Pons (tissue), 1 donor: ENCODE measurements around the gene ANTXRL.
"Not testable (repeated sequence)": the region's sequence is repeated elsewhere in the genome, so short reads cannot be mapped to it uniquely, and the experiment has no call there.

ENCODE experiments used
- DNase-seq: peaks from one replicate; pipeline ENCODE4 v3.0.0-alpha.2; 2016; ENCODE audit warnings: low spot score

Gene ANTXRL

DNA sequence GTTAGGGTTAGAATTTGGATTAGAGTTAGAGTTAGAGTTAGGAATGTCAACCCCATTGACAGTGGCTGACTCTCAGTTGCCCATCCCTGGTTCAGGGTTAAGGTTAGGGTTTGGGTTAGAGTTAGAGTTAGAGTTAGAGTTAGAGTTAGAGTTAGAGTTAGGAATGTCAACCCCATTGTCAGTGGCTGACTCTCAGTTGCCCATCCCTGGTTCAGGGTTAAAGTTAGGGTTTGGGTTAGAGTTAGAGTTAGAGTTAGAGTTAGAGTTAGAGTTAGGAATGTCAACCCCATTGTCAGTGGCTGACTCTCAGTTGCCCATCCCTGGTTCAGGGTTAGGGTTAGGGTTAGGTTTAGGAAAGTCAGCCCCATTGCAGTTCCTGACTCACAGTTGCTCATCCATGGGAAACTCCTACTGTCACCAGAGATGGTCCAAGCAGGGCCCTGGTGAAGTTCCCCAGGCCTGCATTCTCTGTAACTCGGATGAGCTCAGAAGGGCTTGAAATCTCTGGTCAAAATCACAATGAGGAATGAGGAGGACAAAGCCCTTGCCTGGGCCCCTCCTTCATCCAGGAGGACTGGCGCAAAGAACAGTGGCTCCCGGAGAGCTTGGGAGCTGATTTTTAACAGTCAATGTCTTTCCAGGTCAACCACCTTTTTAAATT lies 8.7 kb downstream of the ANTXRL start:
- not testable (repeated sequence) for DNase-seq

DNA sequence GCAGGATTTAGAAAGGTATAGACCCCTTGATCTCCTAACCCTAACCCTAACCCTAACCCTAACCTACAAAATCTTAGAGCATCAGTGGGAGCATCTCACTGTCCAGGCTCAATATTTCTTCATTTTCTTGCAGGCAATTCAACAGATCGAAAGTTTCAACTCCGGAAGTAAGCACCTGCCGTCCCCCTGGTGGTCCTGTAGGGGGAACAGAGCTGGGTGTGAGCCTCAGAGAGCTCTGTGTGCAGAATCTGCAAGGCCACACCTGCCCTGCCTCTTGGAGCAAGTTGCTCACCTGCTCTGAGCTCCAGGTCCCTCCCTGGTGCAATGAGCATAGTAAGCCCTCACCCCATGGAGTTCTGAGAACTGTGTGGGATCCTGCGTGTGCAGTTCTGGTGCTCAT lies 9.3 kb downstream of the ANTXRL start:
- not testable (repeated sequence) for DNase-seq

GRCh38 chr10:46296641-46297141 lies 9.9 kb downstream of the ANTXRL start:
- no peak for DNase-seq

GRCh38 chr10:46297406-46298204 lies 10.8 kb downstream of the ANTXRL start:
- DNase-seq: no peak

GRCh38 chr10:46298477-46299285 lies 11.9 kb downstream of the ANTXRL start:
- DNase-seq: no peak

DNA sequence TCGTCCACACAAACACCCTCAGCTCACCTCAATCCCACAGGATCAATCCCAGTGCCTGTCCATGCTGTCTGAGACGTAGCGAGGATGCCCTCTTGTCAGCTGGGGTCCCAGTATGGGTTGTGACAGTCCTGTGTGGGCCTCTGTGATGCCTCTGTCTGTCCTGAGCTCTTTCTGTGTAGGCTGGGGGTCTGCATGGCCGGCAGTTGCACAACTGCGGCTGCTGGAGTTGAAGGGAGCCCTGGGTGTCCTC lies 12.4 kb downstream of the ANTXRL start:
- DNase-seq: no peak

DNA sequence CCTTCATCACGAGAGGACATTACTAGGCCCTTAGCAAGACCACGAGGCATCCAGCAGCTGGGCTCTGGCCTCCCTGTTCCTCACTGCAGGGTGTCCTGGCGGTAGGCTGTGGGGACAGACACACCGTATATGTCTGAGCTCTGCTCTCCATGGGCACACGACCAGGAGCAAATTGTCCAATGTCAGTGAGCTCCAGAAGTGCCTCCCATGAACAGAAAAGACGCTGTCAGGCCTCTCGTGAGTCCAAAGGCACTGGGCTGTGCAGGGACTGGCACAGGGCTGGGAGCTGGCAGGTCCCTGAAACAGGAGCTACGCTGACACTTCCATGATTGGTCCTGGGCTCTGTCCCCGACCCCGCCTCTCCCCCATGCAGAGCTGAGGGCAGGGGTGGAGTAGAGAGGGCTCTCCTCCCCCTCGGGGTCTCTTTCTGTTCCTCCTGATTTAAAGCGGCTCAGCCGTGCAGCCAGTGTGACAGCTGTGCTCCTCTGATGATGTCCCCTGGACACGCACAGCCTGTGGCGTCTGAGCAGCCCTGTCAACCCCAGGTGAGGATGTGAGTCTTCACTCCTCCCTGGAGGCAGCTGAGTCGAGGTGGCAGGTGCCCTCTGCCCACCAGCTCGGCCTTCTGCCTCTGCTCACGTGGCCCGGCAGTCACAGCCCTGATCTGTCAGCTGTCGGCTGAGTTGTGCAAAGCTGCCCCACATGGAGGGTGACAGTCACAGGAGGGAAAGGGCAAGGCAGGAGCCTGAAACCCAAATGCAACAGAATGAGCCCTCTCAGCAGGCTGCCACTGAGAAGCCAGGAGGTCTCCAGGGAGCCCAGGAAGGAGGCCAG lies 13.0 kb downstream of the ANTXRL start:
- DNase-seq: no peak

DNA sequence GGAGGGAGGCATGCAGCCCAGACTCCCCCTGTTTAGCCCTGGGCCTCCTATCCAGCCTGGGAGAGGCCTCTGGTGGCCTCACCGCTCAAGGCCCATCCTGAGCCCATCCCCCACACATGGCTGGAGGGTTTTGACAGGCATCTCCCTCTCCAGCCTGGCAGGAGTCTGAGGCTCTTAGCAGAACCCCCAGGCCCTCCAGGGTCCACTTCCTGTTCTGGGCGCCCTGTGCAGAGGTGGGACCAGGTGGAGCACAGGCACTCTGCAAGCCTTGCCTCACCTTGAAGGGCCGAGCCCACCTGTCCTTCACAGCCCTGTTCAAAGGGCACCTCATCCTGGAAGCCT lies 13.5 kb downstream of the ANTXRL start:
- DNase-seq: not testable (repeated sequence)

DNA sequence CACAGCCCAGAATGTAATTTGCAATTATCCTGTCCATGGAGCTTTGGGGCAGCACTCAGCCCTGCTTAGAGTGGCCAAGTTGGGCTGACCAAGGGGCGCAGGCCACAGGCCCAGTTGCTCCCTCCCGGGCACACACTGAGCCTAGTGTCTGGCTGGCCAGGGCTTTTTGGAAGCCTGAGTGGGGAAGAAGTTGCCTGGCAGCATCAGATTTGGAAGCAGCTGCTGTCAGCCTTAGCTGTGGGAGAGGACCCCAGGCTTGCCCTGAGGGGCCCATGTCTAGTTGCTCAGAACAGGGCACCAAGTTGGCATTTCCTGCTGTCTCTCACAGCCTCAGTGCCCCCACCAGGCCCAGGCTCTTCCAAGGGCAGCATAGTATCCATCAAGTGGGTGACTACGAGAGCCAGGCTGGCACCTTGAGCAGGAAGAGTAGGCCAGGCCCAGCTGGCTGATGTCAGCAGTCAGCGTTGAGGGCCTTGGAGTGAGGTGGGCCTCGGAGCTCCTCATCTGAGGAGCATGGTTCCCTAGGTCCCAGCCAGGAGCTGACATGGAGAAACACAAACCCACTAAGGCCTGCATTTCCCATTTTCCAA lies 14.4 kb downstream of the ANTXRL start:
- no peak for DNase-seq

DNA sequence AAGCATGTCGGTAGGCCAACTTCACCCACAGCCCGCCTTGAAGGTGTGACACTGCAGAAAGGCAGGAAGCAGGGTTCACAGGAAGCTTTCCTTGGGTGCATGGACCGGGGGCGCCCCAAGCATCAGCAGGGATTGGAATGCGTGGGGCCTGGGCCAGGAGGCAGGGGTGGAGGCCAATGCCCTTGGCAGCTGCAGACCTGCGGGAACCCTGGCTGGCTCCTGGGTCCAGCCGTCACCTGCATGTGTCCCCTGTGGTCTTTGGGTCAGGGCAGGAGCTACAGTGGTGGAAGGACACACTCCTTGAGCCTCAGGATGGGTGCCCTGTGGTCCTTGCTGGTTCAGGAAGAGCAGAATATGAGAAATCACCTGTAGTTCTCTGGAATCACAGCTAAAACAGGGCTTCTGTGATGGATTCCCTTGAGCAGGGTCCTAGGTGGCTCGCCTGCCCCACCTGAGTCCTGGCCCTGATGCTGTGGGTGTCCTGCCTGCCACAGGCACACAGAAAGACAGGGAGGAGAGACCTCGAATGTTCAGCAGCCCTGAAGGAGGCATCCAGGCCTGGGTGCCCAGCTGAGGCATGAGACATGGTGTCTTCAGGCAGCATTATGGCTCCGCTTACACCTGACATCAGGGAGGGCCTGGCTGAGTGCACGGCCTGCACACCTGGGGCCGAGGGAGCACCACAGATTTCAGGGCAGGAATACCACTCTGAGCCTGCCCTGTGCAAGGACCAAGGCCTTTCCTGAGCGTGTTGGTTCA lies 15.1 kb downstream of the ANTXRL start:
- no peak for DNase-seq

DNA sequence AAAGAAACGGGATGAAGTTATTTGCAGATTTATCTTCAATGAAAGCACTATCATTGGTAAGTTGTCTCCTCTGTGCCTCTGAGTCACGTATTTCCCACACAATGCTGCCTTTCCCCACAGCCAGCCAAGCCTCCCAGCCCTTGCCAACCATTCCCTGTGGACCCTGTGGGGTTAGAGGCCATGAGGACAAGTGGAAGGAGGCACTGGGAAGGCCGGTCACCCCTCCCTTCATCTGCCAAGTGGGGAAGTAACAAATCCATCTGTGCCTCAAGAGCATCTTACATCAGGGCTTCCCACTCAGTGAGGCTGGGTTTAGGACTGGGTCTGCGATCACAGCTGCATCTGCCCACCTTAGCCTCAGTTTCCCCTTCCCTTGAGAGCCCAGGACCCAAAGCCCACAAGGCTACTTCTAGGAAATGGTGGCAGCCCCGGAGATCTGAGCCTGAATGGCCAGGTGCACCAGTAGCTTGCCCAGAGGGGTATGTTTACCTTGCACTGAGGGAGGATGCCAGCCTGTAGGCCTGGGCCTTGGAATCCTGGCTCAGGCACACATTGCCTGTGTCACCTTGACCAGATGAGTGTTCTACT lies 16.1 kb downstream of the ANTXRL start:
- DNase-seq: not testable (repeated sequence)

- peak; percentile 63 for DNase-seq
These were observed 17.3 kb downstream of the ANTXRL start for GRCh38 chr10:46304062-46304461.

GRCh38 chr10:46304671-46305070 lies 17.9 kb downstream of the ANTXRL start:
- DNase-seq: not testable (repeated sequence)

DNA sequence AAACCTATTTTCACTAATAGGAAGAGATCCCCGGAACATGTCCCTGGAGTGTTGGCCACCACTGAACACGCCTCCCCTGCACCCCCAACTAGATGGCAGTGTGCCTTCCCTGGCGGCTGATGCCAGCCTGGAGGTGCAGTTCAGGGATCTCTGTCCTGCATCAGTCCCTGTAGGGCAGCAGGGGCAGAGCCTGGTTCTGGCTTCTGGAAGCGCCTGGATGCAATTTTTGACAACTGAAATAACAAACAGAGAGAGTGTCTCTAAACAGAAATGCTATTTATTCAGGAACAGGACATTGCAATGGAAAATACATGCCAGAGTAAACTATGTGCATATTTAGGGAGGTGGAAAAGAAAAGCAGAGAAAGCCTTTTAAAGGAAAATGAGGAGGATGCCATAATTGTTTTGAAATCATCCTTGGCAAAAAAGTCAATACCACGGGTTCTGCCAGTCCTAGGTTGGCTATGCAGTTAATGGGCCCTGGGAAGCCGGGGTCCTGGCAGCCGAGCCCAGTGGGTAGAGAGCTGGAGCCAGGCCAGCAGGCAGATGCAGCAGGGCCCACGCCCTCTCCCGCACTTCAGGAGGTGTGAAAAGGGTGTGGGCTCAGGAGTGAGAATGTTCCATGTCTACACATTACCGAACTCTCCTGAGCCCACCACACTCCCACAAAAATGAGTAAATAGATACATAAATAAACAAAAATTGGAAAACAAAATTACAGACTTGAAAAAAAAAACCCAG lies 18.5 kb downstream of the ANTXRL start:
- DNase-seq: no peak

DNA sequence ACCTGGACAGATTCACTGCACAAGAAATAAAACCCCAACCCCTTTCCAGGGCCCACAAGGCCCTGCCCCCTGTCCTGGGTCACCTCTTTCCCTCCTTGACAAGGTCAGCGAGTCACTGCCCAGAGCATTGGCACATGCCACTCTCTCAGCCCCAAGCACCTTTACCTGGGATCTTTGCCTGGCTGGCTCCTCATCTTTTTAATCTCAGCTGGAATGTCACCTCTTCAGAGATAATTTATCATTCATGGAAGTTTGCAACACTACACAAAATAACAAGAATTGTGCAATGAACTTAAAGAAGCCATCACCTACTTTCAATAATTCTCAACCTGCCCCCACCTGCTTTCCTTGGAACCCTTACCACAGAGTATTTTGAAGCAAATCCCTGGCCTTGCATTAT lies 19.2 kb downstream of the ANTXRL start:
- DNase-seq: no peak

- no peak for DNase-seq
These were observed 19.9 kb downstream of the ANTXRL start for GRCh38 chr10:46306516-46307184.

GRCh38 chr10:46307281-46308112 lies 20.7 kb downstream of the ANTXRL start:
- no peak for DNase-seq

DNA sequence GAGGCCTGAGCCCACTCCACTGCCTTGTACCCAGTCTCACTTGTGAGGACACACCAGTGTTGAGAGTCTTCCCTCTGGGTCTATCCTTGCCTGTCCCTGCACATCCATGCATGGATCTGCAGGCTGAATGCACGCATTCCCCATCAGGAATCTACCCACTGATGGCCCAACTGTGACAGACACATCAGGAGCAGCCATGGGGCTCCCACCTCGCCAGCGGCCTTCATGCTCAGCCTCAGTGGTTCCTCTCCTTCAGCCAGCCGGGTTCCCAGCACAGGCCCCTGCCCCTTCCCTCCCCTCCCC lies 21.3 kb downstream of the ANTXRL start:
- DNase-seq: no peak
